Spinal cord (tissue), 10 donors: ENCODE results near the gene IGSF9B. TPM values are rescaled to one million over a fixed set of nuclear protein-coding genes. Genes with fewer than 3 reads are reported as not detected.

Experiments
- DNase-seq, 6 donors: peaks; one replicate each; pipeline versions ENCODE4 v3.0.0 to v3.0.0-alpha.2; 2013 to 2015; ENCODE audit warnings: low spot score in 6 of 6, low read depth in 4 of 6
- H3K27ac ChIP-seq: one replicate; pipeline ENCODE4 v1.5.1; 2013; ENCODE audit warnings: low read depth, low read length, control low read depth
- H3K27me3 ChIP-seq: one replicate; pipeline ENCODE4 v1.6.1; 2013; ENCODE audit warnings: low read length; ENCODE audit not compliant: control insufficient read depth, insufficient read depth
- H3K36me3 ChIP-seq: one replicate; pipeline ENCODE4 v1.6.1; 2013; ENCODE audit warnings: low read length; ENCODE audit not compliant: control insufficient read depth, insufficient read depth
- H3K4me1 ChIP-seq: one replicate; pipeline ENCODE4 v1.6.1; 2013; ENCODE audit warnings: low read length; ENCODE audit not compliant: control insufficient read depth, insufficient read depth
- H3K4me3 ChIP-seq: one replicate; pipeline ENCODE4 v1.5.1; 2013; ENCODE audit warnings: low read depth, low read length, control low read depth
- H3K9me3 ChIP-seq: one replicate; pipeline ENCODE4 v1.6.1; 2013; ENCODE audit warnings: low read length; ENCODE audit not compliant: control insufficient read depth, insufficient read depth
- WGBS: methylation state at CpG from one replicate; pipeline ENCODE4 v1.1.5; 2013; ENCODE audit warnings: missing lambda C conversion rate; ENCODE audit not compliant: insufficient coverage; 5-methylcytosine and 5-hydroxymethylcytosine counted together
- polyA plus RNA-seq, 2 donors: library from polyadenylated mRNA; unstranded; fragments of 120-200 nt; gene quantifications; one replicate each; pipeline ENCODE4 v1.2.1, GENCODE V29; 2013; ENCODE audit not compliant: insufficient read length in 2 of 2
- total RNA-seq, 2 donors: library from RNA; depleted of rRNA in 1 of 2; stranded (reverse); fragments of 120-200 nt in 1 of 2; fragments of >200 nt in 1 of 2; gene quantifications; one replicate each; pipeline versions ENCODE4 v1.2.3 to v1.2.4, GENCODE V29; 2013 to 2014
- donor health status: healthy.

IGSF9B gene
- total and polyA plus RNA-seq, 4 donors = 22.5 to 64.9 (median 40.7) TPM

- Histone ChIP-seq H3K27me3 (no peaks in the 10 kb centered on the region), H3K36me3 (peaks cover 75% of the 10 kb centered on the region), H3K4me3 (no peak overlapping the region), H3K4me1 (no peaks in the 10 kb centered on the region), H3K27ac (no peak overlapping the region), H3K9me3 (no peaks in the 10 kb centered on the region)
- no peak for DNase-seq
- WGBS = 93% methylated on average over 6 of the region's 9 CpGs
These were observed 49.6 kb downstream of the IGSF9B start for GRCh38 chr11:133907216-133907615.

- H3K27ac ChIP-seq = no peak overlapping the region
- no peak for DNase-seq
- no peaks in the 10 kb centered on the region for H3K9me3 ChIP-seq
- 90% methylated on average over 11 of the region's 13 CpGs for WGBS
- no peaks in the 10 kb centered on the region for H3K27me3 ChIP-seq
- peaks cover 75% of the 10 kb centered on the region for H3K36me3 ChIP-seq
- no peak overlapping the region for H3K4me3 ChIP-seq
- H3K4me1 ChIP-seq = no peaks in the 10 kb centered on the region
These were observed 50.0 kb downstream of the IGSF9B start for GRCh38 chr11:133906746-133907145.

DNA sequence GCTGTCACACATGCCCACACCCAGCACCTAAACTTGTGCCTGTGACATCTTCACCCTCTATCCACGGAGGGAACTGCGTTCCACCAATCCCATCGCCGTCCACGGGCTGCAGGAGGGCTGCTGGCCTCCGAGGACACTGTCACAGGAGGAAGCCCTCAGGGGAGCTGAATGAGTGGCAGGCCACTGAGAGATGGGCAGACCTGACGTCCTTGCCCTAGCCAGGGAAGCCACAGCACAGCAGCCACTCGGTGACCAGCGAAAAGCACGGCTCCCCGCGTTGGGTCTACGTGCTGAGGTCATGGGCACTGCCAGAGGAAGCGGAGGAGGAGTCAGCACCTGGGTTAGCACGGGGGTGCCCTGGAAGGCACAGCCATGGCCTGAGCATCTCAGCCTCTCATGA is 50.5 kb downstream of the IGSF9B start:
- Histone ChIP-seq H3K4me1 (no peaks in the 10 kb centered on the region), H3K36me3 (peaks cover 75% of the 10 kb centered on the region), H3K27me3 (no peaks in the 10 kb centered on the region), H3K4me3 (no peak overlapping the region), H3K9me3 (no peaks in the 10 kb centered on the region), H3K27ac (no peak overlapping the region)
- no peak for DNase-seq
- 95% methylated on average over 15 of the region's 15 CpGs for WGBS

DNA sequence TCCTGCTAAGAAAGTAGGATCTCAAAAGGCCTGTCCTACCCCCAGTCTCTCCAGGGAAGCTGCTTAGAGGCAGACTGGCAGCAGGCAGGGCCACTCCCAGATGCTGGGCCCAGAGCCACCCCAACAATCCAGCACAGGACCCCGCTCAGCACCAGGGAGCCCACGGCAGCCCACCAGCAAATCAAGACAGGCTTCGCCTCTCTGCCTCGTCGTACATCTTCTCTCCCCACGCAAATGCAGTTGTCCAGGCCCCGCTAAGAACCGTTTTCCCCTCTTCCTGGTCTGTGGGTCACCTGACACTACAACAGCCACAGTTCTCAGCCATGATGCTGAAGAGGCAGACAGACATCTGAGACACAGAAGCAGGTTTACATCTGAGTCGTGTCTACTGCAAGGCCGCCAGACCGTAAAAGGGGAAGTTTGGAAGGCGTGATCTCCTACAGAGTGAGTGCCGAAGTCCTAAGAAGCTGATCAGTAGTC is 51.1 kb downstream of the IGSF9B start:
- no peak for DNase-seq
- Histone ChIP-seq H3K36me3 (peaks cover 76% of the 10 kb centered on the region), H3K27me3 (no peaks in the 10 kb centered on the region), H3K4me3 (no peak overlapping the region), H3K27ac (no peak overlapping the region), H3K4me1 (no peaks in the 10 kb centered on the region), H3K9me3 (no peaks in the 10 kb centered on the region)
- 90% methylated on average over 13 of the region's 13 CpGs for WGBS

- DNase-seq = no peak
- whole genome bisulfite sequencing = 76% methylated on average over 5 of the region's 6 CpGs
- H3K4me1 ChIP-seq = no peaks in the 10 kb centered on the region
These were observed 51.8 kb downstream of the IGSF9B start for GRCh38 chr11:133904818-133905515.

GRCh38 chr11:133903875-133904817 is 52.6 kb downstream of the IGSF9B start:
- Histone ChIP-seq H3K4me3 (no peak overlapping the region), H3K27ac (no peak overlapping the region), H3K36me3 (peaks cover 75% of the 10 kb centered on the region), H3K4me1 (no peaks in the 10 kb centered on the region), H3K27me3 (no peaks in the 10 kb centered on the region), H3K9me3 (no peaks in the 10 kb centered on the region)
- no peak for DNase-seq
- 96% methylated on average over 3 of the region's 8 CpGs for WGBS

More at GRCh38 chr11:133904818-133905515, 51.8 kb downstream of the IGSF9B start:
- Histone ChIP-seq H3K9me3 (no peaks in the 10 kb centered on the region), H3K27ac (no peak overlapping the region), H3K4me3 (no peak overlapping the region), H3K36me3 (peaks cover 77% of the 10 kb centered on the region), H3K27me3 (no peaks in the 10 kb centered on the region)

DNA sequence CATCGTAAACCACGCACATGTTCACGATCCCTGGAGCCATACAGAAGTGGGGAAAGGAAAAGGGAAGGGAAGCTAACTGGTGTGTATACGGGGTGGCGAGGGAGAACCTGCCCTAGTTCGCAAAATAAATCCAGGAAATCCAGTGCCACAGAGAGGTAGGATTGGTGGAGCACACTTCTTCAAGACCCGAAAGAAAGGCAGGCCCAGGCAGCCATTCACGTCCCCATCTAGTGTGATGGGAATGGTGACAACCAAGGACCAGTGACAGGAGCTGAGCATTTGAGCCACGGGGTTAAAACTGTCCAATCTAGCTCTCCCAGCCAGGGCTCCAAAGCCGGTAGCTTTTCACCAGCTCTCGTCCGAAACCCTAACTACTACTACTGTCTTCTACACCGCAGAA is 53.7 kb downstream of the IGSF9B start:
- Histone ChIP-seq H3K27ac (no peak overlapping the region), H3K36me3 (peaks cover 74% of the 10 kb centered on the region), H3K4me1 (no peaks in the 10 kb centered on the region), H3K27me3 (no peaks in the 10 kb centered on the region), H3K9me3 (no peaks in the 10 kb centered on the region), H3K4me3 (no peak overlapping the region)
- no peak for DNase-seq
- 98% methylated on average over 8 of the region's 13 CpGs for WGBS

- peaks cover 68% of the 10 kb centered on the region for H3K36me3 ChIP-seq
- no peak for DNase-seq
- H3K4me1 ChIP-seq = no peaks in the 10 kb centered on the region
- no peaks in the 10 kb centered on the region for H3K27me3 ChIP-seq
- no peak overlapping the region for H3K27ac ChIP-seq
- H3K4me3 ChIP-seq = no peak overlapping the region
- H3K9me3 ChIP-seq = no peaks in the 10 kb centered on the region
- WGBS = 95% methylated on average over 4 of the region's 4 CpGs
These were observed 54.3 kb downstream of the IGSF9B start for GRCh38 chr11:133902506-133902905.

GRCh38 chr11:133901999-133902398 is 54.8 kb downstream of the IGSF9B start:
- DNase-seq = peak in 1 of 6 donors; percentile 5
- Histone ChIP-seq H3K27ac (no peak overlapping the region), H3K4me1 (no peaks in the 10 kb centered on the region), H3K27me3 (no peaks in the 10 kb centered on the region), H3K9me3 (no peaks in the 10 kb centered on the region), H3K36me3 (peaks cover 68% of the 10 kb centered on the region), H3K4me3 (no peak overlapping the region)
- WGBS = 98% methylated on average over 3 of the region's 3 CpGs
